Activated CD4-positive, CD25-positive, alpha-beta regulatory T cell treated with anti-CD3 and anti-CD28 coated beads, Interleukin-2, amount 50 U/mL, for 72 hours (primary cell): ENCODE results near the gene TACR2.
"Not testable (repeated sequence)": the region's sequence is repeated elsewhere in the genome, so short reads cannot be mapped to it uniquely, and the experiment has no call there.

Experiments used
- DNase-seq: peaks from one replicate; pipeline ENCODE4 v3.0.0; 2021

Gene TACR2

GRCh38 chr10:69416695-69417094 lies at the start of gene TACR2:
Gene TACR2 (minus strand): TSS chr10:69416918. CDS start chr10:69416323, 595 bp downstream.
- DNase-seq = no peak

GRCh38 chr10:69466158-69466490 lies 49.4 kb upstream of the TACR2 start:
- no peak for DNase-seq

DNA sequence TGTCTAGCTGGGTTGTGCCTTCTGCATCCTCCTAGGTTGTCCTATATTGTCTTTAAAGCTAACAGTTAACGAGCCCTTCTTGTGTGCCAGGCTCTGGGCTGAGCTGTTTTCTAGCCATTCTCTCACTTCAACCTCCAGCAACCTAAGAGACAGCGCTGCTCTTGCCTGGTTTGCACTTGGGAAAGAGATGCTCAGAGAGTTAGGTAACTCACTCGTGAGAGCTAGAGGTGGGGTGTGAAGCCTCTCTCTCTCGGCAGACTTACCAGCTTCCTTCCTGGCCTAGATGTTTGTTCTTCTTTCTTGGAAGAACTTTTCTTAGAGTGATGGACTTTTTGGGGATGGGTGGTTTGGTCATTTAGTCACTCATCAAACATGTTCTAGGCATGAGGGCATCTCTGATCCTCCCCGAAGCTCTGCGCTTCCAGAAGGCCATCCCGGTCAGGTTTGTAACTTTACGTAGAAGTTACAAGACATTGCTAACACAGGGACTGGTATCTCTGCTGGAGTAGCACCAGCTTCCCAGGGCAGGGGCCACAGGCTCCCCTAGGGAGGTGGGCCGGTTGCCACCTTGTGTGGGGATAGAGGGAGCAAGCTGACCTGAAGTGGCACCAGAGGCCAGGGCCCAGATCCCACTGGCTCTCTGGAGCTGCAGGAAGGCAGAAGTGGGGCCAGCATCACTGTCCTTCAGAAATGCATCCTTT lies 48.9 kb upstream of the TACR2 start:
- DNase-seq = no peak

DNA sequence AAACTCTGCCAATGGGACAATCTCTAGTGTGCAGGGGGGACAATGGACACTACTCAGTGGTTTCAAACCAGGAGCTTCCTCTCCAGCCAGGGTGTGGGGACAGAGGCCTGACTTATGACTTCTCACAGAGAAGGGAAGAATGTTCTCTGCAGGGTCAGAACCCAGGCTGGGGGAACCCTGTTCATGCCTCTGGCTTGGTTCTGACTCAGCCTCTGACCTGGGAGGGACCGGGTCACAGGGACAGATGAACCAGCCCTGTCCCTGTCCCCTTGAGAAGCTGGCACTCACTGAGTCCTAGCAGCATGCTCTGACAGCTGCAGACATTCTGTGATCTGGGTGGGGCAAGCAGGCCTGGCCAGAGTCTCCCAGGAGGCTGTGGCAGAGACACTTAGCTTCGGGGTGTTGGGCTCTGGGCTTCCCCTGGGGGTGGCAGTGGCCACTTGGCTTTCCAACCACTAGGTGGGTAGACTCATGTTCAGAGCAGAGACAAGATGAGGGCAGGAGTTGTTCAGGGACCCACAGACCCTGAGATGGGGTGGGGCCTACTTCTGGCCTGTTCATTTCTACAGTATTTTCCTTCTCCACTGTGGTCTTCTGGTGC lies 48.2 kb upstream of the TACR2 start:
- DNase-seq = no peak

DNA sequence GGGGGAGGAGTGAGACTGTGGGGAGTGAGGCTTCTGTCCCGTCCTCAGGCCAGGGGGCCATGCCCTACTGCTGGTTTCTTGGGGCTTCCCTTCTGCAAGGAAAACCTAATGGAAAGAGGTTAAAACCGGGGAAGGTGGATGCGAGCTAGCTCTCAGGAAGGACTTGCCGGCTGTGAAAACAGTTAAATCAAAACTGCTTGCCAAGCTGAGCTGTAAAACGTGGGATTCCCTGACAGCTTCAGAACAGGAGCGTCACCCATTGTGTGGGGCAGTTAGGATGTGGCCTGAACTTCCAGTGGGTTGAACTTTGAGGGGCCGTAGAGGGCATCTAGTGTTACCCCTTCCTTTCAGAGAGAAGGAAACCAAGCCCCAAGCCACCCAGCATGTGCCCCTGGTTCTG lies 47.7 kb upstream of the TACR2 start:
- DNase-seq = no peak

DNA sequence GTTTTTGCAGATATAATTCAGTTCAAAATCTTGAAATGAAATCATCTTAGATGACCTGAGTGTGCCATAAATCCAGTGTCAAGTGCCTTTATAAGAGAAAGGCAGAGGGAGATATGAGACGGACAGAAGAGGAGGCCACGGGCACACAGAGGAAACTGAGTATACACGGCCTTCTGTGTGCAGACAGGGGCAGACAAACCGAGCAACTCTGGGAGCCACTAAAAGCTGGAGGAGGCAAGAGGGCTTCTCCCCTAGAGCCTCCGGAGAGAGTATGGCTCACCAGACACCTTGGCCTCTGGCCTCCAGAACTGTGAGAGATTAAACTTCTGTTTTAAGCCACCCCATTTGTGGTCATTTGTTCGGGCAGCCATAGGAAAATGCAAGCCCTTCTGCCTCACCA lies 47.2 kb upstream of the TACR2 start:
- no peak for DNase-seq

DNA sequence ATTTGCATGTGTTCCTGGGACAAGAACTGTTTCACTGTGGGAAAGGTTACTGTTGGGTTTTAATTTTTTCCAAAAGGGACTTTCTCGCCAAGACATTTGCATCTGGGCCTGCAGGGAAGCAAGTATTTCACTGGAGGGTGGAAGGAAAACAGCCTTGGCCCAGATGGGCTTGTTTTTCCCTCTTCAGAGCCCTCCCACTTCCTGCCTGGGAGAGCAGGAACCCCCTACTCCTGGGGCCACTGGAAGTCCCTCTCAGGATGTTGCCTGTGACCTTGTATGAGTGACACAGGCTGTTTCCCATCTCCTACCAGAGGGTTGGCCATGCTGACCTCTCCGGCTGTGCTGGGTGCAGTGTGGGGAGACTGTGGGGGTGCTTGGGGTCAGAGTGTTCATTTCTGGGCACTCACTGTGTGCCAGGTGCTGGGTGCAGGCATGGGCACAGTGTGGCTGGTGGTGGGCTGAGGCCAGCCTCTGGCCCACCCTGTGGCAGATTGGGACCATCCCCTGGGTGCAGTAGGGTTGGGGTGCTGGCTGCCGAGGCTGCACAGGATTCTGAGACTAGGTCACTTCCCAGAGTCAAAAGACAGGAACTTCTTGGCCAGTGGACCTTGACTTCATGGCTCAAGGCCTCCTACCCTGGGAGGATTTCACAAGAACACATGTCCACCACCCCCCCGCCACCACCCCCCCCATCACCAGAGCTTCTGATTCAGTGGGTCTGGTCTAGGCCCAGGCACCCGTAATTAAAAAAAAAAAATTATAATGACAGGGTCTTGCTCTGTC lies 44.7 kb upstream of the TACR2 start:
- DNase-seq = no peak

DNA sequence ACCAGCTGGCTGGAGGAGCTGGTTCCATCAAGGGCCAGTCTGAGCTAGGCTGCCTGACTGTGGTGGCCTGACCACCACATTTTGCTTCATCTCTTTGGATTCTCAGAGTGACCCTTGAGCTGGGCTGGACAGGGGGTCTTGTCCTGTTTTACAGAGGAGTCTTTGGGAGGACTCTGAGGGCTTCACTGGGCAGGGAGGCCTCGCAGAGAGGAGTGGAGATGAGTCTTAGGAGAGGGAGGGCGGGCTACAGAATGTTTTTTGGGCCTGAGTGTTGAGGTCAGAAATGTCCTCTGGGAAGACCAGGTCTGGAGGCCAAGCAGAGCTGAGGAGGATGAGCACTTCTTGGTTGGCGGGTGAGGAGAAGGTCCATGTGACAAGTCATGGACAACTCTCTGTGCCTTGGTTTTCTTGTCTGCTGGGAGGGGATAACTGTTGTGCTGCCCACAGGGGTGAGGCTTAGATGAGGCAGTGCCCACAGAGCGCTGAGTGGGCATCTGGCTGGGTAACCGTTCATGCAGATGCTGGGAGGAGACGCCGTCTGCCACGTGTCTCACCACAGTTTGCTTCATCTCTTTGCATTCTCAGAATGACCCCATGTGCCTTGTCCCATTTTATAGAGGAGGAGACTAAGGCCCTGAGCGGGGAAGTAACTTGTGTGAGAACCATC lies 44.0 kb upstream of the TACR2 start:
- DNase-seq = no peak

GRCh38 chr10:69459893-69460575 lies 43.3 kb upstream of the TACR2 start:
- no peak for DNase-seq

- no peak for DNase-seq
These were observed 42.5 kb upstream of the TACR2 start for GRCh38 chr10:69459101-69459790.

GRCh38 chr10:69458430-69459100 lies 41.8 kb upstream of the TACR2 start:
- DNase-seq = no peak

GRCh38 chr10:69457771-69458237 lies 41.1 kb upstream of the TACR2 start:
- no peak for DNase-seq

GRCh38 chr10:69456880-69457693 lies 40.4 kb upstream of the TACR2 start:
- DNase-seq = no peak

DNA sequence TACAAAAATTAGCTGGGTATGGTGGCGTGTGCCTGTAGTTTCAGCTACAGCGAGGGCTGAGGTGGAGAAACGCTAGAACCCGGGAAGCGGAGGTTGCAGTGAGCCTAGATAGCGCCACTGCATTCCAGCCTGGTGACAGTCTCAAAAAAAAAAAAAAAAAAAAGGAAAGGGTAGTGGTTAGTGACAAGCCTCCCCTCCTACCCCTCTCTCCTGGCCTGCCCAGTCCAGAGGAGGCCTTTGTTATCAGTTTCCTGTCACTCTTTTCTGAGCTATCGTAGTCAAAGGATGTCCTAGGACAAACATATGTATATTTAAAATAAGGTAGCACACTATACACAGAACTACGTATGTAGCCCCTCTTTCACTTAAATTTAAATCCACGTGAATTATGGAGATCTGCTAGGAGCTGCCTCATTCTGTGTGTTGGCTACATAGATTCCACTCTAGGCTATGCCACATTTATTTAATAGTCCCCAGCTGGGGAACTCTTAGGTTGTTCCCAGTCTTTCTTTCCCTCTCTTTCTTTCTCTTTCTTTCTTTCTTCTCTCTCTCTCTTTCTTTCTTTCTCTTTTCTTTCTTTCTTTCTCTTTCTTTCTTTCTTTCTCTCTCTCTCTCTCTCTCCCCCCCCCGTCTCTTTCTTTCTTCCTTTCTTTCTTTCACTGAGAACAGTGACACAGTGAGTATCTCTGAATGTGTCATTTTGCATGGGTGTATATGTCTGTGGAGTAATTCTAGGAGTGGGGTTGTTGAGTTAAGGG lies 38.5 kb upstream of the TACR2 start:
- DNase-seq = no peak

DNA sequence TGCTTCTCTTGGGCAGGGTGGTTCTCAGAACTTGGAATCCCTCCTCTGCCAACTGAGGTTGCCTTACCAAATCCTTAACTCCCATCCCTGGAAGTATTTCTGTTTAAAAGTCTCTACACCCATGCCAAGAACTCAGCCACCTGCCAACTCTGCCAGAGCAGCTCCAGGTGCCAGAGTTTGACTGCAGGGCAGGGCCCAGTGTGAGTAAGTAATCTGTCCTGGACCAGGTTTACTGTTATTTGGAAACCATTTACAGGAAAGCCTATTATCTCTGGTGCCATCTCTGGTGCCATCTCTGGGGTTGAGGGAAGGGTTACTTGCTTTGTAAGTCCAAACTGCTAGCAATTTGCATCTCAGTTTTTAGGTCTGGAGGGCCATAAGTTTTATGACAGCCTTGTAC lies 37.1 kb upstream of the TACR2 start:
- DNase-seq = no peak

GRCh38 chr10:69452676-69453415 lies 36.1 kb upstream of the TACR2 start:
- no peak for DNase-seq

GRCh38 chr10:69451784-69452251 lies 35.1 kb upstream of the TACR2 start:
- DNase-seq = no peak

DNA sequence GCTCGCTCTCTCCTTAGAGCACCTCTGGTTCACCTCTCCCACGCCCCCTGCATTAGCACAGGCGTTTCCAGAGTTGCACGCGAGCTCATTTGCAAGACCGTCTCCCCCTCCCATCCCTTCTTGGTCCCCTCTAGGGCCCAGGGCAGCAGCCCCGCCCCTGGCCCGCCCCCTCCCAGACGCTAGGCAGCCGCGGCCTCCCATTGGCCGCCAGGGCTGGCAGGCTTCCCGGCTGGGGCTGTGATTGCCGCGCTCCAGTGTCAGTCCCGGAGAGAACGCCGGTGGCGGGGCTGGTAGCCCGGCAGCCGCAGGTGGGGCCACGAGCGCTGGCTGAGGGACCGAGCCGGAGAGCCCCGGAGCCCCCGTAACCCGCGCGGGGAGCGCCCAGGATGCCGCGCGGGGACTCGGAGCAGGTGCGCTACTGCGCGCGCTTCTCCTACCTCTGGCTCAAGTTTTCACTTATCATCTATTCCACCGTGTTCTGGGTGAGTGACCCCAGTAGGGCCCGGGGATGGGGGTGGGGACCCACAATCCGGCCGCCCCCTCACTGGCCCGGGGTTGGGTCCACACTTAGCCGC lies 34.6 kb upstream of the TACR2 start, which contains the start of gene TSPAN15:
TSS of gene TSPAN15 (plus strand) at position 257 of the 575 bp plus-strand sequence. CDS start at position 387, 130 bp downstream.
- DNase-seq = peak; percentile 75

DNA sequence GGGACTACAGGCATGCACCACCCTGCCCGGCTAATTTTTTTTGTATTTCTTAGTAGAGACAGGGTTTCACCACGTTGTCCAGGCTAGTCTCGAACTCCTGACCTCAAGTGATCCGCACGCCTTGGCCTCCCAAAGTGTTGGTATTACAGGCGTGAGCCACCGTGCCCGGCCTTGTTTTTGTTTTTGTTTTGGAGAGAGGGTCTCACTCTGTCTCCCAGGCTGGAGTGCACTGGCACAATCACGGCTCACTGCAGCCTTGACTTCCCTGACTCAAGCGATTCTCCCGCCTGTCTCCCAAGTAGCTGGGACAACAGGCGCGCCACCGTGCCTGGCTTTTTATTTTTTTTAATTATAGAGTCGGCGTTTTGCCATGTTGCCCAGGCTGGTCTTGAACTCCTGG lies 33.7 kb upstream of the TACR2 start:
- not testable (repeated sequence) for DNase-seq
